GM12878 (cell line): ENCODE results near the gene ZNF407. TPM values are rescaled to one million over a fixed set of nuclear protein-coding genes. Genes with fewer than 3 reads are reported as not detected.

ENCODE experiments used
- ATAC-seq: fragments of 200-7000 bp; cut with Tn5 transposase; 3 replicates; pipeline ENCODE4 v1.9.1; 2020; ENCODE audit warnings: mild to moderate bottlenecking, moderate library complexity
- BruUV-seq: library from RNA; stranded (reverse); fragments of 400-500 nt; replicated peaks from 2 replicates; lab custom pipeline; 2021; lab: Mats Ljungman, UMichigan
- CTCF ChIA-PET: fragments of 300-600 bp; sonication (Branson Sonifier 250); formaldehyde crosslinking; extraction: SDS; loops from one replicate; lab custom pipeline; 2021; ENCODE audit warnings: inconsistent platforms; lab: Yijun Ruan, JAX
- POLR2A ChIA-PET: fragments of 350-600 bp; formaldehyde crosslinking; extraction: SDS; loops from one replicate; lab custom pipeline; 2021; ENCODE audit warnings: inconsistent platforms; lab: Charles Lee
- RAD21 ChIA-PET: fragments of 300-600 bp; sonication (Branson Sonifier 250); formaldehyde crosslinking; loops from one replicate; lab custom pipeline; 2023; ENCODE audit warnings: antibody characterized with exemption; ENCODE audit not compliant: unreplicated experiment; lab: Charles Lee
- SMC1A ChIA-PET: fragments of 300-600 bp; sonication (Branson Sonifier 250); formaldehyde crosslinking; loops from one replicate; lab custom pipeline; 2023; ENCODE audit not compliant: unreplicated experiment, uncharacterized antibody; lab: Charles Lee
- DNase-seq: peaks from one replicate; pipeline ENCODE4 v3.0.0-alpha.2; 2011; ENCODE audit warnings: low read depth, low spot score
- FAIRE-seq: peaks from 3 replicates; lab custom pipeline; 2011; peaks lifted over from hg19 to GRCh38; lab: Jason Lieb, UNC
- H2AFZ ChIP-seq: 2 replicates; pipeline ENCODE4 v1.6.0; 2011; ENCODE audit warnings: low read depth, low read length, control low read depth; ENCODE audit not compliant: control insufficient read depth
- H3K27ac ChIP-seq: 2 replicates; pipeline ENCODE4 v1.5.1; 2011; ENCODE audit warnings: control low read depth; ENCODE audit not compliant: control insufficient read depth, insufficient read depth
- H3K27me3 ChIP-seq, 2 experiments: replicated peaks in 1 of 2; 2 replicates each; pipeline versions ENCODE4 v1.6.0 to v1.6.1; 2011; ENCODE audit warnings: low read length in 1 of 2; ENCODE audit not compliant: control insufficient read depth in 2 of 2, insufficient read depth in 2 of 2
- H3K36me3 ChIP-seq, 2 experiments: 2 replicates each; pipeline ENCODE4 v1.5.1; 2011; ENCODE audit warnings: low read length in 1 of 2; ENCODE audit not compliant: control insufficient read depth in 2 of 2, insufficient read depth in 2 of 2
- H3K4me1 ChIP-seq: 2 replicates; pipeline ENCODE4 v1.6.1; 2011; ENCODE audit warnings: mild to moderate bottlenecking, low read length, moderate library complexity, mixed read lengths; ENCODE audit not compliant: control insufficient read depth, insufficient read depth
- H3K4me2 ChIP-seq: 2 replicates; pipeline ENCODE4 v1.6.0; 2011; ENCODE audit warnings: control low read depth; ENCODE audit not compliant: control insufficient read depth, insufficient read depth
- H3K4me3 ChIP-seq: fragments of 200-600 bp; sonication (generic); 2 replicates; pipeline ENCODE4 v1.5.1; 2016
- H3K79me2 ChIP-seq: 2 replicates; pipeline ENCODE4 v1.6.0; 2011; ENCODE audit warnings: low read length; ENCODE audit not compliant: control insufficient read depth, insufficient read depth
- H3K9ac ChIP-seq: 2 replicates; pipeline ENCODE4 v1.8.0; 2011; ENCODE audit warnings: low read length, control low read depth, mixed read lengths; ENCODE audit not compliant: control insufficient read depth, insufficient read depth
- H3K9me3 ChIP-seq: replicated peaks from 3 replicates; pipeline ENCODE4 v1.5.1; 2011; ENCODE audit warnings: mild to moderate bottlenecking, low read length; ENCODE audit not compliant: control insufficient read depth, insufficient read depth
- H4K20me1 ChIP-seq: 2 replicates; pipeline ENCODE4 v1.6.0; 2011; ENCODE audit not compliant: control insufficient read depth, insufficient read depth
- EP300 ChIP-seq, 2 experiments: fragments of 150-350 bp in 1 of 2; IDR thresholded peaks; 2 replicates each; pipeline ENCODE4 v1.6.1; 2011 to 2012; ENCODE audit warnings: low read depth in 2 of 2, low read length in 2 of 2, borderline replicate concordance in 1 of 2, improper control_type of control experiment in 1 of 2, inconsistent platforms in 1 of 2; ENCODE audit not compliant: control insufficient read depth in 1 of 2
- GATAD2B ChIP-seq: fragments of 450-650 bp; conservative IDR thresholded peaks from 2 replicates; pipeline ENCODE4 v1.6.1; 2017; ENCODE audit warnings: low read depth, mild to moderate bottlenecking, moderate library complexity
- IKZF2 ChIP-seq, 2 experiments: fragments of 450-650 bp; IDR thresholded peaks; 2 replicates each; pipeline ENCODE4 v1.6.1; 2017; ENCODE audit warnings: mild to moderate bottlenecking in 2 of 2, moderate library complexity in 2 of 2
- IRF4 ChIP-seq: IDR thresholded peaks from 2 replicates; pipeline ENCODE4 v1.6.1; 2011; ENCODE audit warnings: low read depth, low read length
- MTA2 ChIP-seq: fragments of 450-650 bp; IDR thresholded peaks from 2 replicates; pipeline ENCODE4 v1.6.1; 2016; ENCODE audit warnings: low read depth, mild to moderate bottlenecking, moderate library complexity
- NFIC ChIP-seq: IDR thresholded peaks from 2 replicates; pipeline ENCODE4 v1.6.1; 2012; ENCODE audit warnings: low read depth, mild to moderate bottlenecking, inconsistent platforms, low read length, moderate library complexity
- PML ChIP-seq: IDR thresholded peaks from 2 replicates; pipeline ENCODE4 v1.6.1; 2012; ENCODE audit warnings: low read length, inconsistent platforms
- SMAD5 ChIP-seq: IDR thresholded peaks from 2 replicates; pipeline ENCODE4 v1.6.1; 2016; ENCODE audit warnings: antibody characterized with exemption, low read depth
- SPI1 ChIP-seq: IDR thresholded peaks from 2 replicates; pipeline ENCODE4 v1.6.1; 2011; ENCODE audit warnings: low read depth, mild to moderate bottlenecking, low read length, moderate library complexity, borderline replicate concordance; ENCODE audit not compliant: insufficient read depth
- WGBS: methylation state at CpG from one replicate; pipeline ENCODE4 v1.1.6; 2016; ENCODE audit warnings: low lambda C conversion rate; ENCODE audit not compliant: insufficient replicate concordance, insufficient coverage; ENCODE audit errors: missing lambda C conversion rate; 5-methylcytosine and 5-hydroxymethylcytosine counted together
- in situ Hi-C: fragments of 300-500 bp; cut with MboI; formaldehyde crosslinking; loops from 9 replicates; pipeline ENCODE4 v1.14.3; 2018; ENCODE audit warnings: mixed read lengths
- intact Hi-C: fragments of 100-400 bp; cut with micrococcal nuclease; formaldehyde crosslinking; loops from one replicate; pipeline ENCODE4 v1.14.2; 2022; ENCODE audit not compliant: unreplicated experiment
- polyA plus RNA-seq, 11 experiments: library from polyadenylated mRNA; depleted of rRNA in 4 of 11; unstranded in 6 of 11; stranded (reverse) in 5 of 11; fragments of >200 nt; fragmentation: Nextera tagmentation in 4 of 11; fragmentation: Illumina TruSeq in 1 of 11; extraction: Ambion mirVana in 4 of 11; extraction: Trizol in 1 of 11; gene quantifications; 1 replicate in 1 of 11; 2 replicates in 10 of 11; pipeline versions ENCODE4 v1.2.1 to v1.2.3, GENCODE V29; 2011 to 2016; ENCODE audit warnings: inconsistent platforms in 2 of 11, missing spikeins in 2 of 11, low read depth in 1 of 11
- total RNA-seq, 4 experiments: library from RNA; depleted of rRNA in 3 of 4; stranded (reverse); fragments of >200 nt in 3 of 4; fragmentation: Illumina TruSeq in 1 of 4; extraction: Trizol in 1 of 4; gene quantifications; 2 replicates each; pipeline versions ENCODE4 v1.2.1 to v1.2.3, GENCODE V29; 2013 to 2021
- TF ChIP-seq, protein P1 (sequence below): IDR thresholded peaks from 2 replicates; pipeline ENCODE4 v1.6.1; 2011; ENCODE audit warnings: low read depth, low read length, improper control_type of control experiment, borderline replicate concordance
- TF ChIP-seq, protein P2 (sequence below): fragments of 450-650 bp; IDR thresholded peaks from 2 replicates; pipeline ENCODE4 v1.6.1; 2016; ENCODE audit warnings: mild to moderate bottlenecking, moderate library complexity, borderline replicate concordance

ZNF407 gene
- total and polyA plus RNA-seq, 10 of the 15 experiments (the other 5 are each of a cell fraction or from before 2014, with no cell fraction given) = 0.69 to 11.6 (median 5.3) TPM

DNA sequence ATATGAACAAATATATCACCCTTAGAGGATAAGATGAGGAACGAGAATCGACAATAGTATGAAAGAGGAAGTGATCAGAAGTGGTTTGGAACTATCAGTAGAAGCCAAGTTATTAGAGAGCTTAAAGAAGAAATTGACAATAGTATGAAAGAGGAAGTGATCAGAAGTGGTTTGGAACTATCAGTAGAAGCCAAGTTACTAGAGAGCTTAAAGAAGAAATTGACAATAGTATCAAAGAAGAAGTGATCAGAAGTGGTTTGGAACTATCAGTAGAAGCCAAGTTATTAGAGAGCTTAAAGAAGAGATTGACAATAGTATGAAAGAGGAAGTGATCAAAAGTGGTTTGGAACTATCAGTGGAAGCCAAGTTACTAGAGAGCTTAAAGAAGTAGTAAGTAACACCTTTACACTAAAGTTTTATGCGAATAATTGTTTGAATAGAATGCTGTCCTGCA, 175.5 kb downstream of the ZNF407 start (continued):
- TF ChIP-seq IKZF2 (IDR thresholded peaks at IDR 0.05) (peak in 1 of 2 experiments; percentile 6; a peak in 2 of 4 replicates), IRF4 (peak; percentile 72), EP300 (IDR thresholded peaks at IDR 0.05; ENCODE audit: borderline replicate concordance in 1 of 2, control insufficient read depth in 1 of 2, low read depth in 2 of 2, low read length in 2 of 2) (peak in 1 of 2 experiments; percentile 75; a peak in 2 of 4 replicates), NFIC (peak; percentile 36; the same call in 1 of the 2 replicates), MTA2 (peak; percentile 92), SPI1 (peak; percentile 91; the same call in 1 of the 2 replicates)

DNA sequence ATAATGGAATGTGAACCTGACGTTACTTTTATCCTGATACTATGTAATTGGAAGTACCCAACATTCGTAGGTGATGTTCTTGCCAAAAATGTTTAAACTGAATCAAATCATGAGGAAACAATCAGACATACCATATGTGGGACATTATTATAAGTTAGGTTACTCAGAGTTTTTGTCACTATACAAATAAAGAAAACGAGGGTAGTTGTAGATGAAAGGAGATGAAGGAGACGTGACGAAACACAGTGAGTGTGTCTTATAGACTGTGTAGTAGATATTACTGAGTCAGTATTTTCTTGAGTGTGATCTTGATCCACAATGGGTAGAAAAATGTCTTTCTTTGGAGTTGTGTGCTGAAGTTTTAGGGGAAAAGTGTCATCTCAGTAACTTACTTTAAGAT, 176.8 kb downstream of the ZNF407 start:
- SMC1A ChIA-PET = interaction anchor here (1.0 to 1.2 kb wide), 2 partner anchors 13 to 22 kb away, joined by 3 read pairs; no protein-coding TSS in a partner anchor
- Histone ChIP-seq H4K20me1 (no peaks in the 10 kb centered on the region), H3K27me3 (no peaks in the 10 kb centered on the region), H3K4me3 (no peak overlapping the region), H3K79me2 (no peaks in the 10 kb centered on the region), H2AFZ (no peak overlapping the region), H3K4me1 (peaks cover 12% of the 10 kb centered on the region), H3K4me2 (no peak overlapping the region), H3K36me3 (no peaks in the 10 kb centered on the region), H3K9ac (no peak overlapping the region), H3K27ac (no peak overlapping the region), H3K9me3 (no peaks in the 10 kb centered on the region; the same call in 2 of the 3 replicates)
- ATAC-seq (no peak), DNase-seq (no peak), FAIRE-seq (no peak)
- CTCF ChIA-PET = interaction anchor here (1.2 kb wide), 1 partner anchor 23 kb away, joined by 3 read pairs; no protein-coding TSS in a partner anchor
- WGBS = 100% methylated on average over 5 of the region's 5 CpGs
- in situ Hi-C loops (no loop called here), intact Hi-C loops (no loop called here)
- TF ChIP-seq SMAD5 = no peak
- no peak for TF ChIP-seq SPI1
- TF ChIP-seq, protein P1, sequence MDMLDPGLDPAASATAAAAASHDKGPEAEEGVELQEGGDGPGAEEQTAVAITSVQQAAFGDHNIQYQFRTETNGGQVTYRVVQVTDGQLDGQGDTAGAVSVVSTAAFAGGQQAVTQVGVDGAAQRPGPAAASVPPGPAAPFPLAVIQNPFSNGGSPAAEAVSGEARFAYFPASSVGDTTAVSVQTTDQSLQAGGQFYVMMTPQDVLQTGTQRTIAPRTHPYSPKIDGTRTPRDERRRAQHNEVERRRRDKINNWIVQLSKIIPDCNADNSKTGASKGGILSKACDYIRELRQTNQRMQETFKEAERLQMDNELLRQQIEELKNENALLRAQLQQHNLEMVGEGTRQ = no peak
- TF ChIP-seq, protein P2, sequence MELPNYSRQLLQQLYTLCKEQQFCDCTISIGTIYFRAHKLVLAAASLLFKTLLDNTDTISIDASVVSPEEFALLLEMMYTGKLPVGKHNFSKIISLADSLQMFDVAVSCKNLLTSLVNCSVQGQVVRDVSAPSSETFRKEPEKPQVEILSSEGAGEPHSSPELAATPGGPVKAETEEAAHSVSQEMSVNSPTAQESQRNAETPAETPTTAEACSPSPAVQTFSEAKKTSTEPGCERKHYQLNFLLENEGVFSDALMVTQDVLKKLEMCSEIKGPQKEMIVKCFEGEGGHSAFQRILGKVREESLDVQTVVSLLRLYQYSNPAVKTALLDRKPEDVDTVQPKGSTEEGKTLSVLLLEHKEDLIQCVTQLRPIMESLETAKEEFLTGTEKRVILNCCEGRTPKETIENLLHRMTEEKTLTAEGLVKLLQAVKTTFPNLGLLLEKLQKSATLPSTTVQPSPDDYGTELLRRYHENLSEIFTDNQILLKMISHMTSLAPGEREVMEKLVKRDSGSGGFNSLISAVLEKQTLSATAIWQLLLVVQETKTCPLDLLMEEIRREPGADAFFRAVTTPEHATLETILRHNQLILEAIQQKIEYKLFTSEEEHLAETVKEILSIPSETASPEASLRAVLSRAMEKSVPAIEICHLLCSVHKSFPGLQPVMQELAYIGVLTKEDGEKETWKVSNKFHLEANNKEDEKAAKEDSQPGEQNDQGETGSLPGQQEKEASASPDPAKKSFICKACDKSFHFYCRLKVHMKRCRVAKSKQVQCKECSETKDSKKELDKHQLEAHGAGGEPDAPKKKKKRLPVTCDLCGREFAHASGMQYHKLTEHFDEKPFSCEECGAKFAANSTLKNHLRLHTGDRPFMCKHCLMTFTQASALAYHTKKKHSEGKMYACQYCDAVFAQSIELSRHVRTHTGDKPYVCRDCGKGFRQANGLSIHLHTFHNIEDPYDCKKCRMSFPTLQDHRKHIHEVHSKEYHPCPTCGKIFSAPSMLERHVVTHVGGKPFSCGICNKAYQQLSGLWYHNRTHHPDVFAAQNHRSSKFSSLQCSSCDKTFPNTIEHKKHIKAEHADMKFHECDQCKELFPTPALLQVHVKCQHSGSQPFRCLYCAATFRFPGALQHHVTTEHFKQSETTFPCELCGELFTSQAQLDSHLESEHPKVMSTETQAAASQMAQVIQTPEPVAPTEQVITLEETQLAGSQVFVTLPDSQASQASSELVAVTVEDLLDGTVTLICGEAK = no peak
- no peak for TF ChIP-seq PML
- no peak for TF ChIP-seq GATAD2B
- POLR2A ChIA-PET = no interaction called here
- RAD21 ChIA-PET = interaction anchor here (1.3 kb wide), 1 partner anchor 22 kb away, joined by 3 read pairs; no protein-coding TSS in a partner anchor
- no TSS peak for BruUV-seq
